Liver (tissue), 2 donors: ENCODE measurements around the gene GABBR2.

ENCODE experiments used
- HNF4G ChIP-seq: IDR thresholded peaks from 2 replicates; pipeline ENCODE4 v1.6.1; 2016; ENCODE audit warnings: antibody characterized with exemption
- JUND ChIP-seq, 2 donors: IDR thresholded peaks; 2 replicates each; pipeline ENCODE4 v1.6.1; 2016; ENCODE audit warnings: antibody characterized with exemption in 2 of 2
- donor health status: healthy.

DNA sequence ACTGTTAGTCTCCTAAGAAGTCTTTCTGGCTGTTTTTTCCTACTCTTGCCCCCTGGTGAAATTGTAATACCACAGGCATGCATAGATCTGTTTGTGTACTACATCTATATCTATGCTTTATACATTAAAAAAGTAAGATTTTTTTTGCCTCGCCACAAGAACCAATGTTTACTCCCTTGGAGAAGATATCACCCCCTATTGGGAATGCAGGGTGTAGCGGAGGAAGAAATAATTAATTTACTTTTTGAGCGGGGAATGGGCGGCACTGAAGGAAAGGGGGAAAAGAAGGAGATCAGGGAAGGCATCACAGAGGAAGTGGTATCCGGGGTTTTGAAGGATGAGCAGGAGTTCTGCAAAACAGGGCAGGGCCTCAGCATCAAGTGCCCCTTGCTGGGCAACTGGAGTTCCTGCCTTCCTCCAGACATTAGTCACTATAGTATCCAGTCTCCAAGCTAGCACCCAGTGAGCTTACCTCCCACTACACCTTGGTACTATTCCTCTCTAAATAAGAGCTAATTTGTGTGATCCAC is 134.9 kb downstream of the GABBR2 start:
- TF ChIP-seq HNF4G (no peak), JUND (IDR thresholded peaks at IDR 0.05) (no peak)
